ENCODE results near the gene VTI1A. TPM values are rescaled to one million over a fixed set of nuclear protein-coding genes. Genes with fewer than 3 reads are reported as not detected.

The VTI1A gene
- polyA plus RNA-seq, 2 of the 4 experiments (the other 2 are of a cell fraction): 17.0 to 25.3 TPM

- TF ChIP-seq ELK1 (IDR thresholded peaks at IDR 0.05; ENCODE audit: low read depth, low read length) (no peak), HOXB13 (CRISPR knock-in tag; IDR thresholded peaks at IDR 0.05; ENCODE audit: low read depth) (no peak), POLR2A (IDR thresholded peaks at IDR 0.05; ENCODE audit: low read length) (no peak)
These were observed 380.1 kb downstream of the VTI1A start (continued) for GRCh38 chr10:112827086-112827485.

GRCh38 chr10:112827951-112828350 lies 380.9 kb downstream of the VTI1A start:
- no peak for DNase-seq (ENCODE audit: low read depth in 1 of 2, low spot score in 1 of 2)
- POLR2A ChIA-PET: no interaction called here

GRCh38 chr10:112831859-112832258 lies 384.8 kb downstream of the VTI1A start:
- 95% methylated on average over 16 of the region's 16 CpGs for WGBS (ENCODE audit: missing lambda C conversion rate)
- ATAC-seq: no peak
- TF ChIP-seq EHF (CRISPR knock-in tag; IDR thresholded peaks at IDR 0.05): no peak
- TF ChIP-seq RFX5 (IDR thresholded peaks at IDR 0.05): no peak
- TF ChIP-seq HOXB13 (CRISPR knock-in tag; IDR thresholded peaks at IDR 0.05; ENCODE audit: low read depth): no peak
- Histone ChIP-seq H3K4me3 (no peak overlapping the region), H3K9me3 (no peaks in the 10 kb centered on the region), H3K4me1 (peaks cover 11% of the 10 kb centered on the region; the same call in 1 of the 3 replicates), H3K4me2 (no peak overlapping the region), H3K27ac (no peak overlapping the region)
- no peak for DNase-seq (ENCODE audit: low read depth in 1 of 2, low spot score in 1 of 2)
- CTCF ChIA-PET: no interaction called here
- POLR2A ChIA-PET: no interaction called here
- FAIRE-seq: no peak

More at GRCh38 chr10:112827951-112828350, 380.9 kb downstream of the VTI1A start:
- Histone ChIP-seq H3K9me3 (no peaks in the 10 kb centered on the region), H3K27ac (no peak overlapping the region), H3K4me3 (no peak overlapping the region), H3K4me1 (peaks cover 8% of the 10 kb centered on the region; the same call in 1 of the 3 replicates), H3K4me2 (no peak overlapping the region)
- no peak for FAIRE-seq
- TF ChIP-seq HOXB13 (CRISPR knock-in tag; IDR thresholded peaks at IDR 0.05; ENCODE audit: low read depth) (no peak), ATOH8 (CRISPR knock-in tag; IDR thresholded peaks at IDR 0.05; ENCODE audit: low read depth) (no peak), ZNF302 (CRISPR knock-in tag; IDR thresholded peaks at IDR 0.05) (no peak), NR3C1 (IDR thresholded peaks at IDR 0.05) (no peak), EHMT2 (IDR thresholded peaks at IDR 0.05; ENCODE audit: low read depth) (no peak), MAFK (IDR thresholded peaks at IDR 0.05; ENCODE audit: partially characterized antibody) (no peak), ESRRA (IDR thresholded peaks at IDR 0.05; ENCODE audit: borderline replicate concordance, low read length) (no peak), RAD21 (conservative IDR thresholded peaks at IDR 0.05 in 1 of 2, IDR thresholded peaks at IDR 0.05 in 1 of 2) (no peak), USF2 (IDR thresholded peaks at IDR 0.05) (no peak), HES2 (IDR thresholded peaks at IDR 0.05) (no peak), POLR2AphosphoS2 (conservative IDR thresholded peaks at IDR 0.05; ENCODE audit: low read length) (no peak), SREBF2 (IDR thresholded peaks at IDR 0.05) (no peak), HDAC2 (IDR thresholded peaks at IDR 0.05) (no peak), EHF (CRISPR knock-in tag; IDR thresholded peaks at IDR 0.05) (no peak), PBX3 (IDR thresholded peaks at IDR 0.05) (no peak)
- ATAC-seq: no peak
- 66% methylated on average over 4 of the region's 4 CpGs for whole genome bisulfite sequencing (ENCODE audit: missing lambda C conversion rate)
- CTCF ChIA-PET: no interaction called here

Data from A549 (cell line).